K562 (cell line): ENCODE data around the gene PUM1. TPM values are rescaled to one million over a fixed set of nuclear protein-coding genes. Genes with fewer than 3 reads are reported as not detected.

ENCODE experiments used
- ATAC-seq: fragments of 200-7000 bp; cut with Tn5 transposase; 3 replicates; pipeline ENCODE4 v1.9.1; 2020; ENCODE audit warnings: moderate library complexity
- BruUV-seq: library from RNA; stranded (reverse); fragments of 400-500 nt; replicated peaks from 2 replicates; lab custom pipeline; 2021; lab: Mats Ljungman, UMichigan
- CTCF ChIA-PET: fragments of 300-600 bp; formaldehyde crosslinking; extraction: SDS; loops from one replicate; lab custom pipeline; 2021; ENCODE audit warnings: low intra/inter-chr PET ratio; lab: Yijun Ruan, JAX
- POLR2A ChIA-PET: fragments of 300-600, 350-650 bp; sonication (Branson Sonifier 250); formaldehyde crosslinking; extraction: SDS; loops from one replicate; lab custom pipeline; 2021; ENCODE audit warnings: antibody characterized with exemption, inconsistent platforms; lab: Yijun Ruan, JAX
- DNase-seq, 4 experiments: peaks; one replicate each; pipeline versions ENCODE4 v3.0.0 to v3.0.0-alpha.2; 2011 to 2018; ENCODE audit warnings: low spot score in 3 of 4, mixed read lengths in 3 of 4; ENCODE audit errors: extremely low read depth in 1 of 4
- FAIRE-seq: peaks from 2 replicates; lab custom pipeline; 2011; peaks lifted over from hg19 to GRCh38; lab: Jason Lieb, UNC
- H2AFZ ChIP-seq: 2 replicates; pipeline ENCODE4 v1.6.0; 2011; ENCODE audit warnings: low read depth, low read length, control low read depth, inconsistent platforms
- H3K27ac ChIP-seq: fragments of 200-600 bp; 3 replicates; pipeline ENCODE4 v1.8.0; 2011; ENCODE audit warnings: low read depth, mild to moderate bottlenecking, control low read depth, inconsistent platforms, low read length, moderate library complexity, mixed read lengths; ENCODE audit errors: extremely low read depth
- H3K27me3 ChIP-seq, 2 experiments: fragments of 300-600 bp in 1 of 2; 2 replicates in 1 of 2; 3 replicates in 1 of 2; pipeline versions ENCODE4 v1.6.0 to v1.8.0; 2011; ENCODE audit warnings: inconsistent platforms in 2 of 2, low read length in 2 of 2, mild to moderate bottlenecking in 1 of 2, mixed read lengths in 1 of 2, moderate library complexity in 1 of 2; ENCODE audit not compliant: control insufficient read depth in 2 of 2, insufficient read depth in 2 of 2
- H3K36me3 ChIP-seq: fragments of 300-600 bp; 3 replicates; pipeline ENCODE4 v1.8.0; 2011; ENCODE audit warnings: mild to moderate bottlenecking, low read length, inconsistent platforms; ENCODE audit not compliant: control insufficient read depth, insufficient read depth
- H3K4me1 ChIP-seq, 2 experiments: fragments of 200-600 bp in 1 of 2; replicated peaks in 1 of 2; 2 replicates in 1 of 2; 3 replicates in 1 of 2; pipeline versions ENCODE4 v1.5.1 to v1.8.0; 2011; ENCODE audit warnings: inconsistent platforms in 2 of 2, low read length in 2 of 2, mild to moderate bottlenecking in 1 of 2, mixed read lengths in 1 of 2, moderate library complexity in 1 of 2; ENCODE audit not compliant: control insufficient read depth in 2 of 2, insufficient read depth in 2 of 2
- H3K4me2 ChIP-seq: 2 replicates; pipeline ENCODE4 v1.6.1; 2011; ENCODE audit warnings: low read length, control low read depth, inconsistent platforms, mixed read lengths; ENCODE audit not compliant: insufficient read depth
- H3K4me3 ChIP-seq: fragments of 200-600 bp; sonication (generic), shearing (Covaris generic); 2 replicates; pipeline ENCODE4 v1.5.1; 2016; ENCODE audit warnings: control low read depth, inconsistent platforms
- H3K79me2 ChIP-seq: fragments of 200-600 bp; 3 replicates; pipeline ENCODE4 v1.8.0; 2011; ENCODE audit warnings: low read length, inconsistent platforms; ENCODE audit not compliant: control insufficient read depth, insufficient read depth
- H3K9ac ChIP-seq, 2 experiments: 2 replicates each; pipeline versions ENCODE4 v1.6.0 to v1.6.1; 2011; ENCODE audit warnings: low read depth in 2 of 2, low read length in 2 of 2, control low read depth in 1 of 2, inconsistent platforms in 1 of 2, mild to moderate bottlenecking in 1 of 2, mixed read lengths in 1 of 2; ENCODE audit not compliant: insufficient read depth in 1 of 2
- H3K9me1 ChIP-seq: one replicate; pipeline ENCODE4 v1.6.0; 2011; ENCODE audit warnings: inconsistent platforms, mild to moderate bottlenecking, low read length, moderate library complexity; ENCODE audit not compliant: control insufficient read depth, insufficient read depth
- H3K9me3 ChIP-seq: replicated peaks from 2 replicates; pipeline ENCODE4 v1.5.1; 2011; ENCODE audit warnings: low read depth, low read length, inconsistent platforms; ENCODE audit not compliant: control insufficient read depth, insufficient read depth
- H4K20me1 ChIP-seq: replicated peaks from 2 replicates; pipeline ENCODE4 v1.6.1; 2011; ENCODE audit warnings: low read length, inconsistent platforms, mixed read lengths; ENCODE audit not compliant: control insufficient read depth, insufficient read depth
- ATF4 ChIP-seq: fragments of 450-650 bp; formaldehyde crosslinking; IDR thresholded peaks from 2 replicates; pipeline ENCODE4 v1.4.0; 2022; ENCODE audit warnings: mild to moderate bottlenecking, moderate library complexity
- C11orf30 ChIP-seq: fragments of 450-650 bp; IDR thresholded peaks from 2 replicates; pipeline ENCODE4 v1.6.1; 2016; ENCODE audit warnings: low read depth, mild to moderate bottlenecking
- CBFA2T3 ChIP-seq: fragments of 450-650 bp; IDR thresholded peaks from 2 replicates; pipeline ENCODE4 v1.6.1; 2017
- DMBX1 ChIP-seq: fragments of 250-450 bp; sonication (Bioruptor Pico); IDR thresholded peaks from 2 replicates; pipeline ENCODE4 v1.8.0; 2022; ENCODE audit warnings: inconsistent platforms, mild to moderate bottlenecking, moderate library complexity, borderline replicate concordance
- DPF2 ChIP-seq: fragments of 450-650 bp; IDR thresholded peaks from 2 replicates; pipeline ENCODE4 v1.6.1; 2016
- ELK1 ChIP-seq: sonication (generic); formaldehyde crosslinking; IDR thresholded peaks from 2 replicates; pipeline ENCODE4 v1.8.1; 2022; ENCODE audit warnings: missing genetic modification reagents
- FOSL1 ChIP-seq: fragments of 200-800 bp; sonication (Bioruptor generic); conservative IDR thresholded peaks from 2 replicates; pipeline ENCODE4 v1.6.1; 2016; ENCODE audit warnings: missing genetic modification characterization, missing compliant biosample characterization
- FOXA3 ChIP-seq, 2 experiments: fragments of 450-650 bp in 1 of 2; sonication (generic) in 1 of 2; formaldehyde crosslinking; IDR thresholded peaks in 1 of 2; conservative IDR thresholded peaks in 1 of 2; 2 replicates each; pipeline versions ENCODE4 v1.4.0 to v1.8.0; 2020 to 2022; ENCODE audit warnings: mild to moderate bottlenecking in 2 of 2, missing genetic modification reagents in 1 of 2
- MEF2A ChIP-seq: IDR thresholded peaks from 2 replicates; pipeline ENCODE4 v1.6.1; 2011; ENCODE audit warnings: low read depth, mild to moderate bottlenecking, low read length, moderate library complexity; ENCODE audit not compliant: control insufficient read depth
- MTF1 ChIP-seq: fragments of 250-450 bp; sonication (Bioruptor Pico); IDR thresholded peaks from 2 replicates; pipeline ENCODE4 v1.9.0; 2021; ENCODE audit warnings: moderate library complexity, mild to moderate bottlenecking, inconsistent platforms, borderline replicate concordance
- SMAD1 ChIP-seq: fragments of 150-350 bp; IDR thresholded peaks from 2 replicates; pipeline ENCODE4 v1.6.1; 2014; ENCODE audit warnings: low read length, low read depth; ENCODE audit not compliant: partially characterized antibody
- STAT5B ChIP-seq: fragments of 250-450 bp; sonication (Bioruptor Pico); IDR thresholded peaks from 2 replicates; pipeline ENCODE4 v1.8.0; 2021; ENCODE audit warnings: mild to moderate bottlenecking, inconsistent platforms
- TCF3 ChIP-seq: sonication (generic); formaldehyde crosslinking; IDR thresholded peaks from 2 replicates; pipeline ENCODE4 v1.4.0; 2020; ENCODE audit warnings: mild to moderate bottlenecking, missing genetic modification reagents
- WGBS: fragments of 100-300 bp; shearing (Covaris generic); methylation state at CpG from one replicate; pipeline ENCODE4 v1.1.6; 2016; ENCODE audit warnings: low coverage, mixed read lengths; ENCODE audit not compliant: insufficient coverage; ENCODE audit errors: missing lambda C conversion rate; 5-methylcytosine and 5-hydroxymethylcytosine counted together
- in situ Hi-C: fragments of 300-500 bp; cut with MboI; formaldehyde crosslinking; loops from 4 replicates; pipeline ENCODE4 v1.15.0; 2018; ENCODE audit warnings: inconsistent platforms, mixed read lengths
- intact Hi-C: fragments of 100-400 bp; cut with micrococcal nuclease; formaldehyde crosslinking; loops from 2 replicates; pipeline ENCODE4 v1.14.2; 2022
- polyA plus RNA-seq, 8 experiments: library from polyadenylated mRNA; depleted of rRNA in 4 of 8; stranded (reverse) in 5 of 8; unstranded in 3 of 8; fragments of >200 nt; fragmentation: Nextera tagmentation in 2 of 8; fragmentation: Illumina TruSeq in 1 of 8; extraction: Ambion mirVana in 2 of 8; extraction: Trizol in 1 of 8; gene quantifications; 2 replicates each; pipeline versions ENCODE4 v1.2.1 to v1.2.3, GENCODE V29; 2011 to 2014; ENCODE audit warnings: inconsistent platforms in 1 of 8, missing spikeins in 1 of 8
- total RNA-seq, 7 experiments: library from RNA; depleted of rRNA in 6 of 7; stranded (reverse); fragments of >200 nt in 6 of 7; fragmentation: Illumina TruSeq in 2 of 7; extraction: Trizol in 2 of 7; gene quantifications; 2 replicates each; pipeline versions ENCODE4 v1.2.1 to v1.2.3, GENCODE V29; 2011 to 2021; ENCODE audit warnings: low replicate concordance in 1 of 7

PUM1 gene
- total and polyA plus RNA-seq, 9 of the 15 experiments (the other 6 are each of a cell fraction or from before 2014, with no cell fraction given): 37.7 to 104 (median 55.7) TPM

- CTCF ChIA-PET: no interaction called here
- no TSS peak for BruUV-seq
- Histone ChIP-seq H3K27me3 (no peaks in the 10 kb centered on the region), H3K27ac (0 out of 3 replicates have a peak overlapping the region, but pooled peaks have one; percentile 23), H3K9me1 (no peaks in the 10 kb centered on the region), H3K9me3 (no peaks in the 10 kb centered on the region), H3K36me3 (peaks cover 63% of the 10 kb centered on the region), H3K4me3 (no peak overlapping the region), H2AFZ (no peak overlapping the region), H3K4me2 (no peak overlapping the region), H3K79me2 (peaks cover 99% of the 10 kb centered on the region)
- DNase-seq (no peak), FAIRE-seq (no peak)
- 73% methylated on average over 5 of the region's 5 CpGs for WGBS
- intact Hi-C loops: no loop called here
- no peak for TF ChIP-seq MTF1 (CRISPR knock-in tag)
- TF ChIP-seq, all 486 proteins: peak for 0
- Histone ChIP-seq H3K4me1 (peaks cover 3 to 4% of the 10 kb centered on the region in 2 experiments; a peak in 4 of 5 replicates), H4K20me1 (peaks cover 61% of the 10 kb centered on the region), H3K9ac (no peak overlapping the region)
- no peak for ATAC-seq
- POLR2A ChIA-PET: interaction anchor here (0.6 to 4.3 kb wide), 4 partner anchors 14 to 31 kb away, joined by 3 to 20 read pairs (median 4); partner anchors contain the start of gene PUM1
- in situ Hi-C loops: no loop called here
These were observed 27.2 kb downstream of the PUM1 start for GRCh38 chr1:31038360-31038759.

GRCh38 chr1:31036749-31037500, 28.6 kb downstream of the PUM1 start:
- Histone ChIP-seq H3K9me3 (no peaks in the 10 kb centered on the region), H3K79me2 (peaks cover 99% of the 10 kb centered on the region), H2AFZ (no peak overlapping the region), H3K4me3 (no peak overlapping the region), H3K27me3 (no peaks in the 10 kb centered on the region), H3K4me1 (peaks cover 3 to 4% of the 10 kb centered on the region in 2 experiments; a peak in 4 of 5 replicates), H3K4me2 (no peak overlapping the region), H3K9ac (no peak overlapping the region), H3K9me1 (no peaks in the 10 kb centered on the region), H3K27ac (0 out of 3 replicates have a peak overlapping the region, but pooled peaks have one; percentile 12), H3K36me3 (peaks cover 57% of the 10 kb centered on the region), H4K20me1 (peaks cover 64% of the 10 kb centered on the region)
- no peak for DNase-seq
- FAIRE-seq: no peak
- in situ Hi-C loops (no loop called here), intact Hi-C loops (no loop called here)
- ChIA-PET CTCF (no interaction called here), POLR2A (interaction anchor here (1.1 to 4.3 kb wide), 6 partner anchors 9 to 28 kb away, joined by 3 to 20 read pairs (median 8); partner anchors contain the start of gene PUM1)
- no peak for ATAC-seq
- BruUV-seq: no TSS peak
- WGBS: 81% methylated on average over 8 of the region's 8 CpGs
- TF ChIP-seq CBFA2T3: 0 out of 2 replicates have a peak, but pooled peaks have one; percentile 20
- TF ChIP-seq FOXA3 (CRISPR knock-in tag; conservative IDR thresholded peaks at IDR 0.05 in 1 of 2, IDR thresholded peaks at IDR 0.05 in 1 of 2): no peak
- peak; percentile 48; the same call in 1 of the 2 replicates for TF ChIP-seq C11orf30
- TF ChIP-seq DMBX1 (CRISPR knock-in tag): no peak
- peak; percentile 33; the same call in 1 of the 2 replicates for TF ChIP-seq STAT5B (CRISPR knock-in tag)
- no peak for TF ChIP-seq ELK1 (CRISPR knock-in tag)
- no peak for TF ChIP-seq SMAD1
- TF ChIP-seq ATF4 (CRISPR knock-in tag): no peak
- 0 out of 2 replicates have a peak, but pooled peaks have one; percentile 38 for TF ChIP-seq DPF2
- TF ChIP-seq MEF2A: no peak
- no peak for TF ChIP-seq TCF3 (CRISPR knock-in tag)
- peak; percentile 65 for TF ChIP-seq FOSL1 (tag)
